ENCODE measurements around the gene PARD3.

The PARD3 gene

DNA sequence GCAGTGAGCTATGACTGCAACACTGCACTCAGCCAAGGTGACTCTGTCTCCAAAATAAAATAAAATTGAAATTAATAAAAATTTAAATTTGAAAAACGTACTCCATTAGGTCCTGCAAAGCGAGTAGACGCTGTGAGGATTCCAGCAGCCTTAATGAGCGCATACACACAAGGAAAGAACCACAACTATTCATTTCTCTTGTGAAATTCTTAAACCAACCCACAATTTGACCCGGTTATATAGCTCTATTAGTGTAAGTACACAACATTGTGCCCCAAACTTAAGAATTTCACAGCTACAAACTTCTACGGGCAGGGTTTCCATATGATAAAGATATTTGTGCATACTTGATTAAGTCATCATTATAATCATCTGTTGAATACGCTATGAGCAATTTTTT is 84.4 kb downstream of the PARD3 start:
- TF ChIP-seq, protein P1, sequence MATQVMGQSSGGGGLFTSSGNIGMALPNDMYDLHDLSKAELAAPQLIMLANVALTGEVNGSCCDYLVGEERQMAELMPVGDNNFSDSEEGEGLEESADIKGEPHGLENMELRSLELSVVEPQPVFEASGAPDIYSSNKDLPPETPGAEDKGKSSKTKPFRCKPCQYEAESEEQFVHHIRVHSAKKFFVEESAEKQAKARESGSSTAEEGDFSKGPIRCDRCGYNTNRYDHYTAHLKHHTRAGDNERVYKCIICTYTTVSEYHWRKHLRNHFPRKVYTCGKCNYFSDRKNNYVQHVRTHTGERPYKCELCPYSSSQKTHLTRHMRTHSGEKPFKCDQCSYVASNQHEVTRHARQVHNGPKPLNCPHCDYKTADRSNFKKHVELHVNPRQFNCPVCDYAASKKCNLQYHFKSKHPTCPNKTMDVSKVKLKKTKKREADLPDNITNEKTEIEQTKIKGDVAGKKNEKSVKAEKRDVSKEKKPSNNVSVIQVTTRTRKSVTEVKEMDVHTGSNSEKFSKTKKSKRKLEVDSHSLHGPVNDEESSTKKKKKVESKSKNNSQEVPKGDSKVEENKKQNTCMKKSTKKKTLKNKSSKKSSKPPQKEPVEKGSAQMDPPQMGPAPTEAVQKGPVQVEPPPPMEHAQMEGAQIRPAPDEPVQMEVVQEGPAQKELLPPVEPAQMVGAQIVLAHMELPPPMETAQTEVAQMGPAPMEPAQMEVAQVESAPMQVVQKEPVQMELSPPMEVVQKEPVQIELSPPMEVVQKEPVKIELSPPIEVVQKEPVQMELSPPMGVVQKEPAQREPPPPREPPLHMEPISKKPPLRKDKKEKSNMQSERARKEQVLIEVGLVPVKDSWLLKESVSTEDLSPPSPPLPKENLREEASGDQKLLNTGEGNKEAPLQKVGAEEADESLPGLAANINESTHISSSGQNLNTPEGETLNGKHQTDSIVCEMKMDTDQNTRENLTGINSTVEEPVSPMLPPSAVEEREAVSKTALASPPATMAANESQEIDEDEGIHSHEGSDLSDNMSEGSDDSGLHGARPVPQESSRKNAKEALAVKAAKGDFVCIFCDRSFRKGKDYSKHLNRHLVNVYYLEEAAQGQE (IDR thresholded peaks at IDR 0.05; ENCODE audit: insufficient read depth in 1 of 2, low read depth in 2 of 2, low read length in 2 of 2) = no peak
- no peak for TF ChIP-seq FOXP2 (optimal IDR thresholded peaks at IDR 0.05; ENCODE audit: borderline replicate concordance, extremely low read depth, extremely low read length, insufficient read depth)
- TF ChIP-seq POLR2AphosphoS5 (IDR thresholded peaks at IDR 0.05; ENCODE audit: low read depth, low read length) = no peak
- no peak for TF ChIP-seq SIN3A (IDR thresholded peaks at IDR 0.05; ENCODE audit: borderline replicate concordance, insufficient read depth, low read length)
- TF ChIP-seq TAF1 (IDR thresholded peaks at IDR 0.05; ENCODE audit: borderline replicate concordance, insufficient read depth, low read length) = no peak

DNA sequence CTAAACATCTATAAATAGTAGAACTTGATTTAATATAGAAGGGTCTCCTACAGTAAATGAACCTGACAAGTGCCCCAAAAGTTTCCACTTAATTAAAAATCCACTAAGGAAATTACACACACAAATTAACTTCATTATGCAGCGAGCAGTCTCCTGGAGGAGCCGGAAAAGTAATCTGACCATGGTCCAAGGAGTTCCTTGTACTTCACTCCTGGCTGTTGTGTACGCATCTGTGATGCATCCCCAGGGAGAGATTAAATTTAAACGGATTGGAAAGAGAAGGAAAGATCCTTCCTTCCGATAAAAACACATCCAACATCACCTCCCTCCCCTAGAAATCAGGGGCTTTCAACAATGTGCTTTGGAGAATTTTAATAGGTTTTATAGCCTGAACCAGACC is 85.5 kb downstream of the PARD3 start:
- TF ChIP-seq, protein P1 (IDR thresholded peaks at IDR 0.05; ENCODE audit: insufficient read depth in 1 of 2, low read depth in 2 of 2, low read length in 2 of 2) = no peak
- TF ChIP-seq FOXP2 (optimal IDR thresholded peaks at IDR 0.05; ENCODE audit: borderline replicate concordance, extremely low read depth, extremely low read length, insufficient read depth) (no peak), POLR2AphosphoS5 (IDR thresholded peaks at IDR 0.05; ENCODE audit: low read depth, low read length) (no peak), TAF1 (IDR thresholded peaks at IDR 0.05; ENCODE audit: borderline replicate concordance, insufficient read depth, low read length) (no peak), SIN3A (IDR thresholded peaks at IDR 0.05; ENCODE audit: borderline replicate concordance, insufficient read depth, low read length) (no peak)

DNA sequence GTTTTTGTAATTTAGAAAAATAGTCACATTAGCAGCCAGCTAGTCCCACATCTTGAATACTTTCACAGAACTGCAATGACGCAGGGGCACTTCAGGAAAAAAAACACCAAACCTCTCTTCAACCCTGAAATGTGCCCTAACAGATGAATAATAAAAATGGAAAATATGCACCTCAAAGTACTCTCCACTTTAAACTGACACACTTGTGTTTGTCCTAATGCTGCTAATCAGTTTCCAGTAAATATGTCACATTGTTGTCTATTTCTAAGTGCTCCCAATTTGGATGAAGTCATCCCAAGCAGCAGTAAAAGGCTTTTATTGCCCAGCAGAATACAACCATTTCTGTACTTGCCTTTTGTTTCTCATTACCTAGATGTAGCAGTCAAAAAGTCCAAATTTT is 86.7 kb downstream of the PARD3 start:
- no peak for TF ChIP-seq SIN3A (IDR thresholded peaks at IDR 0.05; ENCODE audit: borderline replicate concordance, insufficient read depth, low read length)
- no peak for TF ChIP-seq FOXP2 (optimal IDR thresholded peaks at IDR 0.05; ENCODE audit: borderline replicate concordance, extremely low read depth, extremely low read length, insufficient read depth)
- TF ChIP-seq TAF1 (IDR thresholded peaks at IDR 0.05; ENCODE audit: borderline replicate concordance, insufficient read depth, low read length) = no peak
- TF ChIP-seq POLR2AphosphoS5 (IDR thresholded peaks at IDR 0.05; ENCODE audit: low read depth, low read length) = no peak
- TF ChIP-seq, protein P1 (IDR thresholded peaks at IDR 0.05; ENCODE audit: insufficient read depth in 1 of 2, low read depth in 2 of 2, low read length in 2 of 2) = no peak

DNA sequence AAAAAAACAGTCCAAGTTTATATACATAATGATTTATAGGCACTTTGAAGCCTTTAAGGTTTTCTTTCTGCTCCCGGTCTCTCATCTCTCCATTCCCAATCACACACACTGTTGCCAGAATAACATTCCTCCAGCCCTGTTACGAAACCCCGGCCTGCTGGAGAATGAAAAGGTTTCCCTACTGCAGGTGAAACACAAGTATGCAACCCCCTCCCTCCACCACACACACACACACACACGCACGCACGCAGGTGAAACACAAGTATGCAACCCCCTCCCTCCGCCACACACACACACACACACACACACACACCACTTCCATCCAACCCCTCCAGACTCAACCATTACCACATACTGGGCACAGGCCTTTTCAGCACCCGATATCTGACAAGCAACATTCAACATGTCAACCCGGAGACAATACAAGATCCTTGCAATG is 87.5 kb downstream of the PARD3 start:
- TF ChIP-seq, protein P1 (IDR thresholded peaks at IDR 0.05; ENCODE audit: insufficient read depth in 1 of 2, low read depth in 2 of 2, low read length in 2 of 2) = no peak
- no peak for TF ChIP-seq SIN3A (IDR thresholded peaks at IDR 0.05; ENCODE audit: borderline replicate concordance, insufficient read depth, low read length)
- no peak for TF ChIP-seq TAF1 (IDR thresholded peaks at IDR 0.05; ENCODE audit: borderline replicate concordance, insufficient read depth, low read length)
- TF ChIP-seq FOXP2 (optimal IDR thresholded peaks at IDR 0.05; ENCODE audit: borderline replicate concordance, extremely low read depth, extremely low read length, insufficient read depth) = no peak
- TF ChIP-seq POLR2AphosphoS5 (IDR thresholded peaks at IDR 0.05; ENCODE audit: low read depth, low read length) = no peak

DNA sequence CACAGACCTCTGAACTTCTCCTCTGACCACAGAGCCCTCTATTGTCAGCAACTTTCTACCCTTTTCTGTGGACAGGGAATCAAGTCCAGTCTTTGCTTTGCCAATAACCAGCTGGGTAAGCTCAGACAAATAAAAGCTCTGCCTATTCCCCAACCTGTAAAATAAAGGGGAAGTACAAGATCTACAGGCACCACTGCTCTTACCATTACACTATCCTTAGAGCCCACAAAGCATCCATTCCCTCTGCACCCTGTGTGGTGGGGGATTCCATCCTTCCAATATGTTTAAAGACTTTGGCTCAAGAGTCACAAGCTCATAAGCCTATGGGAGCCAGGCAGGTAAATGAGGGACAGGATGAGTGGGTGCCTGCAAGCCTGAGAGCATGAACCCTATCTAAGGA is 88.2 kb downstream of the PARD3 start:
- TF ChIP-seq FOXP2 (optimal IDR thresholded peaks at IDR 0.05; ENCODE audit: borderline replicate concordance, extremely low read depth, extremely low read length, insufficient read depth) = no peak
- TF ChIP-seq, protein P1 (IDR thresholded peaks at IDR 0.05; ENCODE audit: insufficient read depth in 1 of 2, low read depth in 2 of 2, low read length in 2 of 2) = no peak
- TF ChIP-seq SIN3A (IDR thresholded peaks at IDR 0.05; ENCODE audit: borderline replicate concordance, insufficient read depth, low read length) = no peak
- TF ChIP-seq TAF1 (IDR thresholded peaks at IDR 0.05; ENCODE audit: borderline replicate concordance, insufficient read depth, low read length) = no peak
- no peak for TF ChIP-seq POLR2AphosphoS5 (IDR thresholded peaks at IDR 0.05; ENCODE audit: low read depth, low read length)
